ENCODE measurements around the gene TALDO1.

- TF ChIP-seq CEBPB (IDR thresholded peaks at IDR 0.05): no peak
- TF ChIP-seq YY1 (IDR thresholded peaks at IDR 0.05; ENCODE audit: low read depth): no peak
- no peak for TF ChIP-seq RAD21 (IDR thresholded peaks at IDR 0.05; ENCODE audit: low read depth)
- TF ChIP-seq EP300 (IDR thresholded peaks at IDR 0.05; ENCODE audit: borderline replicate concordance): no peak
- TF ChIP-seq TAF1 (IDR thresholded peaks at IDR 0.05; ENCODE audit: low read depth): no peak
- TF ChIP-seq REST (IDR thresholded peaks at IDR 0.05; ENCODE audit: low read depth): no peak
- no peak for TF ChIP-seq EGR1 (IDR thresholded peaks at IDR 0.05)
- TF ChIP-seq ZBTB7A (IDR thresholded peaks at IDR 0.05; ENCODE audit: low read depth): no peak
- TF ChIP-seq MAX (IDR thresholded peaks at IDR 0.05): no peak
- TF ChIP-seq CREB1 (IDR thresholded peaks at IDR 0.05; ENCODE audit: low read depth): no peak
Observed at GRCh38 chr11:782264-783174, 35.3 kb downstream of the TALDO1 start.

All from Ishikawa (cell line).